GM18951 (cell line): ENCODE measurements around the gene STAMBP.
"Not testable (repeated sequence)": the region's sequence is repeated elsewhere in the genome, so short reads cannot be mapped to it uniquely, and the experiment has no call there.

Source experiments
- POLR2A ChIP-seq: IDR thresholded peaks from 4 replicates; pipeline ENCODE4 v1.6.1; 2011; ENCODE audit warnings: mild to moderate bottlenecking; ENCODE audit not compliant: insufficient read length, insufficient read depth; ENCODE audit errors: extremely low read depth
- in situ Hi-C: fragments of 300-500 bp; cut with MboI; formaldehyde crosslinking; loops from one replicate; pipeline ENCODE4 v1.12.0; 2022; ENCODE audit warnings: low sequenced_read_pairs, mixed read lengths, inconsistent platforms; ENCODE audit not compliant: unreplicated experiment

Gene STAMBP

DNA sequence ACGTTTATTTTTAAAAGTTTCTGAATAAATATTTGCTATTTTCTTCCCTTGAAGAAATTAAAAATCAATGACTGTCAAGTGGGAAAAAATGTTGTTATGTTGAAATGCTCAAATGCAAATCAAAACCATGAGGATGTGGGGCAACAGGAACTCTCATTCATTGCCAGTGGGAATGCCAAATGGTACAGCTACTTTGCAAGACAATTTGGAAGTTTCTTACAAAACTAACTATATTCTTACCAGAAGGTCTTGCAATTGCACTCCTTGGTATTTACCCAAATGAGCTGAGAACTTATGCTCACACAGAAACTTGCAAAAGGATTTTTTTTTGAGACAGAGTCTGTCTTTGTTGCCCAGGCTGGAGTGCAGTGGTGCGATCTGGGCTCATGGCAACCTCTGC lies 56.6 kb downstream of the STAMBP start:
- in situ Hi-C loops, result no loop called here
- TF ChIP-seq POLR2A, result no peak

DNA sequence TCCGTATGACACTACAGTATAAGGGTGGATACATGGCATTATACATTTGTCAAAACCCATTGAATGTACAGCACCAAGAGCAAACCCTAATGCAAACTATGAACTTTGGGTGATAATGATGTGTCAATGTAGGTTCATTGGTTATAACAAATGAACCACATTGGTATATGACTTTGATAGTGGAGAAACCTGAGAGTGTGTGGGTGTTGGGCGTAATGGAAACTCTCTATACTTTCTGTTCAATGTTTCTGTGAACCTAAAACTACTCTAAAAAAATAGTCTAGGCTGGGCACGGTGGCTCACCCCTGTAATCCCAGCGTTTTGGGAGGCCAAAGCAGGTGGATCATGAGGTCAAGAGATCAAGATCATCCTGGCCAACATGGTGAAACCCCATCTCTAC lies 57.6 kb downstream of the STAMBP start:
- in situ Hi-C loops, result no loop called here
- no peak for TF ChIP-seq POLR2A

DNA sequence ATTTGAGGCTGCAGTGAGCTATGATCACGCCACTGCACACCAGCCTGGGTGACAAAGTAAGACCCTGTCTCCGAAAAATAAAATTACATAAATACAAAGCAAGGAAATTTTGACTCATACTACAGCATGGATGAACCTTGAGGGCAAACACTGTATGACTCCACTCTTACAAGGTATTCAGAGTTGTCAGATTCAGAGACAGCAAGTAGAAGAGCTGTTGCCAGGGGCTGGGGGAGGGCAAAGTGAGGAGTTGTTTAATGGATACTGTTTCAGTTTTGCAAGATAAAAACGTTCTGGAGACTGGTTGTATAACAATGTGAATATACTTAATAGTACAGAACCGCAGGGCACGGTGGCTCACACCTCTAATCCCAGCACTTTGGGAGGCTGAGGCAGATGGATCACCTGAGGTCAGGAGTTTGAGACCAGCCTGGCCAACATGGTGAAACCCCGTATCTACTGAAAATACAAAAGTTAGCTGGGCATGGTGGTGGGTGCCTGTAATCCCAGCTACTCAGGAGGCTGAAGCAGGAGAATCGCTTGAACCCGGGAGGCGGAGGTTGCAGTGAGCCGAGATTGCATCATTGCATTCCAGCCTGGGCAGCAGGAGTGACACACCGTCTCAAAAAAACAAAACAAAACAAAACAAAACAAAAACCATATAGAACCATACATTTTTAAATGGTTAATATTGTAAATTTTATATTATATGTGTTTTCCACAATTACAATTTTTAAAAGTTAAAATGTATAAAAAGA lies 59.0 kb downstream of the STAMBP start:
- in situ Hi-C loops, result not testable (repeated sequence)

DNA sequence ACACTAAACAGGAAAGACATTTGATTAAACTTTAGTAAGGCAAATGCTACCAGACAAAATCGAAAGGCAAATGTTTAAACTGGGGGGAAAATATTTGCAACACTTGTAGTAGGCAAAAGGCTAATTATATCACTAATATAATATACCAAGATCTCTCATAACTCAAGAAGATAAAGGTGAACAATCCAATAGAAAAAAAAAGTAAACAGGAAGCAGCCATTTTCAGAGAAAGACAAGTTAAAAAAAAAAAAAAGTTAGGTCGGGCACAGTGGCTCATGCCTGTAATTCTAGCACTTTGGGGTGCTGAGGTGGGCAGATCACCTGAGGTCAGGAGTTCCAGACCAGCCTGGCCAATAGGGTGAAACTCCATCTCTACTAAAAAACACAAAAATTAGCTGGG lies 59.6 kb downstream of the STAMBP start:
- in situ Hi-C loops, result no loop called here
- no peak for TF ChIP-seq POLR2A

DNA sequence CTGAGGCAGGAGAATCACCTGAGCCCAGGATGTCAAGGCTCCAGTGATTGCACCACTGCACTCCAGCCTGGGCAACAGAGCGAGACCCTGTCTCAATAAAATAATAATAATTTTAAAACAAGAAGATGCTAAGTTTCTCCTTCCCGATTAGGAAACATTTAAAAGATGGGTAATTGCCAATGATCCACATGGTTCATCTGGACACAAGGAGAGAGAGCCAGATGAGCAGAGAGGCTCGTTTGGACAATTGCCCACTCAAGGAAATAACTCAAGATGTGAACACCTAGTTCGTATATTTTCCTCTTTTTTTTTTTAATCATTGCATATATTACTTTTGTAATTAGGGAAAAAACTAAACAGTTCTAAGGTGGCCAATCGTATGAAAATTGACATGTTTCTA lies 60.4 kb downstream of the STAMBP start:
- in situ Hi-C loops, result no loop called here
- no peak for TF ChIP-seq POLR2A

DNA sequence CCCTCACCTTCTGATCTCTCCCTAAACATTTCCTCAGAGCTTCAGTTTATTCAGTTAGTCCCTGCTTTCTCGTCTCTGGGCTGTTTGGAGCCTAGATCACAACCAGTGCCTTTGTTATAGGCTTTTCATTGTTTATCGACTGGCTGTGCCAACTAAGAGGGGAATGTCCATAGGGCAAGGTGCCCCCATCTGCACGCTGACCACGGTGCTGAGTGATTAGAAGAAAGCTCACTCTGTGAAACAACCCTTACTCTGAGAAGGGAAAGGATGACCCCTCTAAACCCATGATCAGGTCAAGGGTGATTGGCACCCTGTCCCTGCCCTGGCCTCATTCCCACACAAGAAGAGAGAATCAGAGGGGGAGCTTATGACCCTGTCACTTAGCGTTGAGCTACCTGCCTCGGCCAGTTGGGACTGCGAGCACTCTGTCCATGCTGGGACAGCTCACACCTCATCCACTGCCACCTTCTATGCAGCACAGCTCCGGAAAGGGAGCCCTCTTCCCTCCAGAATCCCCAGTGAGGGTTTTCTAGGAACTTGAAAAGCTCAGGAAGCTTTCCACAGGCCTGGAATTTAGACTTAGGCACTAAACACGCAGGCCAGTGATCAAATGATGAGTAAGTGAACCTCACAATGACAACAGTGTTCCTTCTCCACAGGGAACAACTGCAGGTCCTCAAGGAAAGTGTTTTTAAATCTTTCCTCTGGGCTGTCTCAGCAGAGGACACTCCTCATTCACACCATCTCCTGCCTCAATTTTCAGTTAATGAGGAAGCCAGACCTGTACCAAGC lies 61.7 kb downstream of the STAMBP start:
- in situ Hi-C loops, result no loop called here
- no peak for TF ChIP-seq POLR2A

DNA sequence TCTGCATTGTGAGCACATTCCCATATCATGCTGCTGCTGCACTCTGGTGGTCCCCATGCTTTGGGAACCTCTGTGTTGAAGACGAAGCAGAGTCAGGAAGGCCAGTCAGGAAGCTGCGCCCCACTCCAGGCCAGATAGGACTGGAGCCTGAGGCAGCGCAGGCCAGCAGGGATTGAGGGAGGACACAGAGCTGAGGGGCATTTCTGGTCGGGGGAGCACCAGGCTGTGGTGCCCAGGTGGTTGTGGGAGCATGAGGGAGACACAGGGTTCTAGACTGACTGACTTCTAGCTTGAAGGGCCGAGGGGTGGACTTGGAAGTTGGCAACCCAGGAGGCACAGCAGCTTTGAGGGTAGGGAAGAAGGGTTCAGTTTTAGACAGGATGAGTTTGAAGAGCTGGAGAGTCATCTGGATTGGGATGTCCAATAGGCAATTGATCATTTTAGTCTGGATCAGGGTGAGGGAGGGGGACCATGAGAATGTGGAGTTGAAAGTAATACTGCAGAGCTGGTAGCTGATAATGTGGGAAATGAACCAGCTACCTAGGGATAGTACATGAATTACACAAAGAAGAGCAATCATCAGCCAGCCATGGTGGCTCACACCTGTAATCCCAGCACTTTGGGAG lies 62.6 kb downstream of the STAMBP start:
- in situ Hi-C loops, result no loop called here
- no peak for TF ChIP-seq POLR2A

DNA sequence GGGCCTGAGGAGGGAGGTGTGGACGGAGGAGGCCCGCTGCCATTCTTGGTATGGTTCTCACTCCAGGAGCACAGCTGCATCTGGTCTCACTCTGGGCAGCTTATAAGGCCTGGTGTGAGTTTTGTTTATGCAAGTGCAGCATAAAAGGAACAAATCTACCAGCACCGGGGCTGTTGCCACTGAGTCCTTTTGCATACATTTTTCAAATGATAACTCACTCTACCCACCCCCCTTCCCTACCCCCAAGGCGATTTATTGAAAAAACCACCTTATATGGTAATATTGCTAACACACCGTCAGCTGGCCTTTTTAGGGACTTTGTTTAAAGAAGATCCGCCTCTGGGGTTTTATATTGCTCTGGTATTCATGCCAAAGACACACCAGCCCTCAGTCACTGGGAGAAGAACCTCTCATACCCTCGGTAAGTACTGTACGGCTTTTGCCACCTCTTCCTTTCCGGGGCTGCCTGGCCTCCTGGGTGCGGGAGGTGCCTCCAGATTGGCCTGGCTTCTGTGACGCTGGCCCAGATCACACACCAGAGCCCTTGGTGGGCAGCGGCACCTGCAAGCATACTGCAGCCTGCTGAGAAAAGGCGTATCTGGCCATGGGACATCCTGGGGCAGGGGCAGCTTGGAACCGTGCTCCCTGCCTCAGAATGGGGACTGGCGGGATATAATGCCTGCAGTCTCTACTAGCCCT lies 64.0 kb downstream of the STAMBP start, which contains the start of gene ACTG2:
Gene ACTG2 (plus strand): TSS at position 378 of the 699 bp plus-strand sequence. CDS start 8,304 bp downstream, outside the sequence.
- no peak for TF ChIP-seq POLR2A

DNA sequence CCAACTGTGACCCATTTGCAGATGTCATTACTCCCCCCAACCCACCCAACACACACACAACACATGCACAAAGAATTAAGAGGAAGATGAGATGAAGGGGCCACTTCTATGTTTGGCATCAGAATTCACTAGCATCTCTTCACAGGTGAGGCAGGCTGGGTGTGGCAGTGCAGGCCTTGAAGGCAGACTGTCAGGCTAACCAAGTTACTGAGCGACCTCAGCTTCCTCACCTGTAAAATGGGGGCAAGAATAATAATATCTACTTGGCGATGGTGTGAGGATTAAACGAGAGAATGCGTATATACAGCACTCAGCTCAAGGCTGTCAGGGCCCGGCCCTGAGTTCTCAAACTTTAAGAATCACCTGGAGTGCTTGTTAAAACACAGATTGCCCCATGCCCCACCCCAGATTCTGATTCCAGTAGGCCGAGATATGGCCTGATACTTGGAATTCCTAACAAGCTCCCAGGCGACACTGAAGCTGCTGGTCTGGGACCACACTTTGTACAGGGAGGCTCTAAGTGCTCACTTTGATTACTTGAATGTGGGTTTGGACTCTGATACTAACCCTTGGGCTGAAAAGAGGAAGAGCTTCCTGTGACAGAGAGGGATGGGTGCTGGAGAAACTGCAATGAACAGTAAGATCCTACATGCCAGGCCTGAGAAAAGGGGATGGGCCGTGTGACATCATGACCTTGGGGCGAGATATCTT lies 65.2 kb downstream of the STAMBP start:
- in situ Hi-C loops, result no loop called here

More for the DNA sequence above, 64.0 kb downstream of the STAMBP start, which contains the start of gene ACTG2:
- in situ Hi-C loops, result no loop called here

DNA sequence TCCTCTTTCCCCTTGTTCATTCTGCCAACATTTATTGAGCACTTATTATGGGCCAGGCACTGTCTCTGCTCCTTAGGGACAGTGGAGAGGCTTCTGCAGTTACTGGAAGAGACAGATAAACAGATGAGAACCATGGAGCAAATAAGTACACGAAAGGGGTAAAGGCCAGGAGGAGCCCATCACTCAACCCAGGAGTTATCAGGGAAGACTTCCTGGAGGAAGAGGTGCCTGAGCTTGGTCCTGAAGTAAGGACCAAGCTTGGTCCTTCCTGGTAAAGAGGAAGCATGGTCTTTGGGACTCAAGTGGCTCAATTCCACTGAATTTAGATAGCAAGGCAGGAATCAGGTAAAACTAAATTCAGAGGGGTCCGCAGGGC lies 65.7 kb downstream of the STAMBP start:
- in situ Hi-C loops, result no loop called here

More for the DNA sequence above, 65.2 kb downstream of the STAMBP start:
- no peak for TF ChIP-seq POLR2A

DNA sequence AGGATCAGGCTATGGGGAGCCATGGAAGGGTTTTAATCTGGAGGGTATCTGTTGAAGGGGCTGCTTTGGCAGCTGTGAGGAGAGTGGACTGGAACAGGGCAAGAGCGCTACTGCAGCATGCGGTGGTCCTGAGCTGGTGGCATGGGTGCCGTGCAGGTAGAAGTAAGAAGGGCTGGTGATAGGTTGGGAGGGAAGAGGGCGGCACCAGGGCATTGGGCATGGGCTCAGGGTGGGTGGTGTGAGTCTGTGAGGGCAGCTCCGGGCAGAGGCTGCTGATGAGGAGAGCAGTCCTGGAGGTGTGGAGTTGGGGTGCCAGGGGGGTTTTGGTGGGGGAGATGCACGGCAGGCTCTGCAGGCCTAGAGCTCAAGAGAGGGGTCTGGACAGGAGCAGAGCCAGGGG lies 66.1 kb downstream of the STAMBP start:
- in situ Hi-C loops, result no loop called here

More for the DNA sequence above, 65.7 kb downstream of the STAMBP start:
- no peak for TF ChIP-seq POLR2A

DNA sequence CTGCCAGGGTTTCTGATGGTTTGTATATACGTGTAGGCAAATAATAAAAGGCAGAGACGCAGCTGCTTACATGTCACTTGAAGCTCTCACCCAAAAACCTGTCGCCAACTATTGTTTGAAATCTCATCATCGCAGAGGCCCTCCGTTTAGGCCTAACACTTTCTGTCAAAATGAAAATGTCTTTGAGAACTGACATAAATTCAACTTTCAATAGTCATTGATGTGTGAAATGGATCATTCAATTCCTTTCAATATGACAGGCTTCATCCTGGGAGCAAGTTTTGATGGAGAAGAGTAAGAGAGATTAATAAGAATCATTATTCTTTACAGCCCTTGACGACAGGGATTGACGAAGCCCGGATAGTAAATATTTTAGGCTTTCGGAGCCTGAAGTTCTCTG lies 66.7 kb downstream of the STAMBP start:
- TF ChIP-seq POLR2A, result no peak
- in situ Hi-C loops, result no loop called here

More for the DNA sequence above, 66.1 kb downstream of the STAMBP start:
- no peak for TF ChIP-seq POLR2A
